Activated CD4-positive, alpha-beta T cell treated with anti-CD3 and anti-CD28 coated beads, Interleukin-2, amount 50 U/mL, for 16 hours (primary cell): Measurements from ENCODE around the gene STXBP5.
A peak's percentile ranks its signal among the peaks of the same experiment; 100 is the strongest.

Source experiments
- DNase-seq: peaks from one replicate; pipeline ENCODE4 v3.0.0-alpha.2; 2020

The STXBP5 gene

DNA sequence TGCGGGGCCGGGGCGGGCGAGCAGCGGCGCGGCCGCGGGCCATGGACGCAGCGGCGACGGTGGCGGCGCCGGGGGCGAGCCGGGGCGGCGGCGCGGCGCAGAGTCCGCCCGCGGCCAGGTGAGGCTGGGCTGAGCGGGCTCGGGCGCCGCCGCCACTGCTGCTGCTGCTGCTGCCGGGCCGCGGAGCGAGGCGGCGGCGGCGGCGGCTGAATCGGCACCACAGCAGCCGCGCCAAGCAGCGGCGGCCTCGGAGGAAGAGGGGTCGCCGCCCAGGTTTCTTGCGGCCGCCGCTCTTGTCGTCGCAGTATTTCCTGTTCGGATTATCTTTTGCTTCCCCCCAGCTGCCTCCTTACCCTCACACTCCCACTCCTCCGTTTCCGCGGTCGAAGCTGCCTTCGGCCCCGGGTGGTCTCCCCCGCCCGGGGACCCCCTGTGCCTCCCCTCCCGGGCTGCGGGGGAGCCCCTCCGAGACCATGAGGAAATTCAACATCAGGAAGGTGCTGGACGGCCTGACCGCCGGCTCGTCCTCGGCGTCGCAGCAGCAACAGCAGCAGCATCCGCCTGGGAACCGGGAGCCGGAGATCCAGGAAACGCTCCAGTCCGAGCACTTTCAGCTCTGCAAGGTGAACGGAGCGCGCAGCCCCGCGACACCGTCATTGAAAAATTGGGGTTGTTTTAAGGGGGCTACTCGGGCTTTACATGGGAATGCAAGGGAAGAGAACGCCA is at the start of gene STXBP5:
Gene STXBP5 (plus strand): TSS at position 358 of the 726 bp plus-strand sequence. CDS start 116 bp downstream, at position 474.
- DNase-seq: peak; percentile 34

DNA sequence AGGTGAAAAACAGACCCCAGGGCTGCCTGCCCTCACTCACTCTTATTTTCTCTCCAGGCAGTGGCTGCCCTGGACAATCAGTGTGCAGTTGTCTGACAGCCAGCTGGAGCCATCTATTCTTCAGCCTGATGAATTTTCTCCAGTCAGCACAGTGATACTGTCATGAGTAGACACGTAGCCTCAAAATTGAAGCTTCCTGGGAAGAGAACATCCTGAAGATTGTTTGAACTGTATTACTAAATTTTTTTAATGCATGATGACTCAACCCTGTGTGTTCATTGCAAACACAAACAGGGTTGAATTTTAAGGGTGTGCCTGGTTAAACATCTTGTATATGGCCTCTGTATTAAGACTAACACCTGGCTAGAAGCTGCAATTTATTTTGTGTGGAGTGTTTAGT is 49.8 kb upstream of the STXBP5 start:
- no peak for DNase-seq

DNA sequence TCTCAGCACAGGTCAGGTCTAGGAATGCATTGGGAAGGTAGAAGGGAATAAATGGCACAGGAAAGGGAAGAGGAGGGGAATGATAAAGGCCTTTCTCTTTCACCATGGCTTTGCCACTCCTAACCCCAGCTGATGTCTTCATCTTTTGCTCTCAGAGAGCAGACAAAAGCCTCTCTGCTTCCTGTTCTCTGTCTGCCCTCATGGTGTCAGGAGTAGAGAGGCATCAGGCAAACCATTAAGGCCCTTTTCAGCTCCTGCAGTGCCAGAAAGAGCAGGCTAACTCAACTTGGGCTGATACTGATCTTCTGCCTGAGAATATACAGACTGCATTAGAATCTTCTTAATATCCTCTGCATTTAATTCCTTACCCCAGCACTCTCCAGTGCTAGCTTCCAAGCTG is 48.0 kb upstream of the STXBP5 start:
- DNase-seq: no peak

DNA sequence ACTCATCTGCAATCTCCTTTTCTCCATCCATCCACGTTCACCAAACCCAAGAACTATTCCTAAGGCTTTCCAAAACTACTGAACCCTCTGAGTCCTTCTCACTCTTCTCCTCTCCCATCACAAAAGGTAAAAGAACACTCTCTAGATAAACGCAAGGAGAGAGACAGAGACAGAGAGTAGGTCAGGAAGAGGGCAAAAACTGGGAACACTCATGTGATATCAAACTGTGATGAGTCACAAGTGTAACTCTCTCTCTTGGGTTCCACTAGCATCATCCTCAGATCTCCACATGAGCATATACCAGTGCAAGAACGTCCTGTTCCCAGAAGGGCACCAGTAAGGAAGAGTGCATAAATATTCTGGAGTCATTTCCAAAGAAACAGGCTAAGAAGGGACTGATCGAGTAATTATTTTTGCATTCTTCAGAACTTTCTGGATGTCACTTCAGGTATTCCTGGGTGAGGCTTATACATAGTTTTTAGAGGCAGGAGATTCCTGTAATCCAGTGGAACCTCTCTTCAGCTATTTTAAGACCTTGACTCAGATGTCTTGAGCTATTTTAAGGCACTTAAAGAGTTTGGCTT is 47.3 kb upstream of the STXBP5 start:
- DNase-seq: no peak

DNA sequence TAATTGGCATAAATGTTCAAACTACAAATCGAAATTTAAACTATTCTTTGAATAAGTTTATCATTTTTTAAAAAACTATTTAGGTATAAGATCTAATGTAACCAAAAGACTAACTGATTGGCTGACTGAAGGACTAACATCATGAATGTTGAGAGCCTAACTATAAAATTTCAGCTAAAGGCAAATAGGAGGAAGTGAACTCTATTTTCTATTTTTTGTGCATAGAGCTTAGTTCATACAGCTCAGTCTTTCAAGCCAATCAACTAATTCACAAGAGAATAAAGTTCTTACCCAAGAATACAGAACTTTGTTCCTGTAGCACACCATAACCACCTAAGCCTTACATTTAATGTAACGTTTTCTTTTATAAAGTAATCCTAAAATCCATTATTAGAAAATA is 46.3 kb upstream of the STXBP5 start:
- no peak for DNase-seq

DNA sequence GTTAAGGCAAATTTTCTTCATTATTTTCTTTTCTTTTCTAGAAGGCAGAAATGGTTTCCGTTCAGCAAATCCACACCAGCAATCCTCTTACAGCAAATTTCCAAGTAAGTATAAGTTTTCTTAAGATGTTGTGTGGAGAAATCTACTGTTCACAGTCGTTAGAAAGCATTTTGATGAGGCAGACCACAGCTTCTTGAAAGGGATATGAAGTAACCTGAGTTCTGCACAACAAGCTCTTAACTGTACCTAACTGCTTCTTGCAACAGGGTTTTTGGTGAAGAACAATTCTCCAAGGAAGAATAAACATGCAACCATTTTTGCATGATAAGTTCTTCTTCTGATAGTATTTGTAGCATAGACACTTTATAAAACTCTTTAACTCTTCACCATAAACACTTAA is 45.3 kb upstream of the STXBP5 start:
- DNase-seq: no peak

DNA sequence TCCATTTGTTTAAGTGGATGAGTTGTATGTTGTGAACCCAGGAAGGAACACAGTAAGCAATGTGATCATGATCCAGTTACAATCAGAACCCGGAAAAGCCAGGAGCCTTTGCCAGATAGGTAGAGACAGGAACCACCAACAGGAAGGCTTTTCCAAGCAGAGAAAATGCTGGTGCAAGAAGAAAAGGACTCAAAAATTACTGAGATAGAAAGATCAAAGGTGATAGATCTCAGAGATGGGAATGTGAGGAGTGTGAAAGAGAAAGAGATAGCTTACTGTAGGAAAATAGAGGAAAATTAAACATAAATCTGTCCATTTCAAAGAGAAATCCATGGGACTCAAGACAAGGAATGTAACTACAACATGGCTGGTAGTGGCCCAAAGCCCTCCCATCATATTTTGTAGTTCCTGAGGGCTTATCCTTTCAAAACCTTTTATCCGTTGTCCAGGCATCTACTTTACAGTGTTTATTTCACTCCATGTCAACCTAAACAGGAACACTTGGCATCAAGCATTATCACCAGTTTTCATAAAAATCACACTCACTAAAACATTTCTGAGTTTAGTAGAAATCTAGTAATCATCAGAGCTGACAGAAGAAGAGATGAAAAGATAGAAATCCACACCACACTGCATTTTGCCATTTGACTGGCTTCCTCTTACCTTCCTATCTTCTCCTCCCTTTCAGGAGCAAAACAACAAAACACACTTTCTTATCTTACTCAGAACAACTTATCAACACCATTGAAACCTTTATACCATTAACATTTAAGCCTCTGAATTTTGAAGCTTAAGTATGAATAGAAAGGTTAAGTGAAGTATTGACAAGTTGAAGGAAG is 44.5 kb upstream of the STXBP5 start:
- DNase-seq: no peak

DNA sequence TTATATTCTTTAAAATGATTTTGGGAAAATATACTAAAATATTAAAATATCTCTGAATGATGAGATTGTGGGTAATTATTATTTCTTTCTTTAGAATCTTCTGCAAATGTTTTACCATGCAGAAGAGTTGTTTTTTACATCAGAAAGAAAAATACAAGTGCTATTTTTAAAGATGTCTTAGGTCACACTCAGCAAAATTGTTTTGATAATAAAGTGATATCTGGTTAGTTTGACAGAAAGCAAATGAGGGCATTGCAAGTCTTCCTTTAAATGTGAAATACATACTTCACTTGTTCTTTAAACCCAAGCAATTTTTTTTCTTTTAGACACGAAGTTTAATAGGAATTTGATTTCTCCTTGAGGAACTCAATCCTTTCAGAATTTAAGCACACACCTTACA is 43.6 kb upstream of the STXBP5 start:
- no peak for DNase-seq

DNA sequence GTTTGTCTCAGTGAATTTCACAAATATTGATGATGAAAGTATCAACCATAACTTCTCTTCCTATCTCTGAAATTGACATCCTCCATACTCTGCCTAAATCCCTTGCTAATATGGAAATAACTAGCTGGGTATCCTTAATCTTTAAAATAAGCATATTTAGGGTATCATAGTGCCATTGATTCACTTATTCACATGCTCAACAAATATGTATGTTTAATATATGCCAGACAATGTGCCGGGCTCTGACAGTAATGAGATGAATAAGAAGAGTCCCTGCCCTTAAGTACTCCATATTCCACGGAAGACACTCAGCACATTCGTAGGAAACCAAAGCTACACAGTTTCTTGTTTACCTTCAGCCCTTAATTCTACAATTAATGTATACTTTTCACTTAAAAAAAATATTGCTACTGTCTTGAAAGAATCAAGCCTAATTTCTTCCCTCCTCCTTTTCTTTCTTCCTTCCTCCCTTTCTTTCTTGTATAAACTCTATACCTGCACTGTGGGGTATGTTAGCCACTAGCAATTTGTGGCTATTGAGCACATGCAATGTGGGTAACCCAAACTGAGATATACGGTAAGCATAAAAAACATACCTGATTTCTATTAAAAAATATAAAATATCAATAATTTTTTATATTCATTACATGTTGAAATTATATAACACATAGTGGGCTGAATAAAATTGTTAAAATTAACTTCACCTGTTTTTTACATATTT is 42.8 kb upstream of the STXBP5 start:
- DNase-seq: no peak

DNA sequence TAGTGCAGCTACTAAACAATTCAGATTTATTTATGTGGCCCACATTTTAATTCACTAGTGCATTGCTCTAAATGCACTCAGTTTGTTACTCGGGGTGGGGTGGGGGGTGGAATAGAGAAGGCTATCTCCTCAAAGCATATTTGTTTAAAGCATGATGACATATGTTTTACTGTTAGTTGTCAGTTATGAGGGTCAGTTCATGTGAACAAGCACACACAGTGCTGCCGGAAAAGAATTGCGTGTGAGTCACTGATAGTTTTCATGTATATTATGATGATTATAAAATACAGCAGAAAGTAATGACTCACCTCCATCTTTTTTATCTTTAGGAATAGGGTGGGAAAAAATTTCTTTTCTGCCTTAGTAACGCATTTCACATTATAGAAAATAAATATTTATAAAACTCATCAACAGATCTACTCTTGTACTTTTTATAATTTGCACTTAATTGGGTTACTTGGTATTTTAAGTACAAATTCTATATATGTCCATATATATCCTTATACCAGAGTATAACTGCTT is 42.2 kb upstream of the STXBP5 start:
- no peak for DNase-seq

DNA sequence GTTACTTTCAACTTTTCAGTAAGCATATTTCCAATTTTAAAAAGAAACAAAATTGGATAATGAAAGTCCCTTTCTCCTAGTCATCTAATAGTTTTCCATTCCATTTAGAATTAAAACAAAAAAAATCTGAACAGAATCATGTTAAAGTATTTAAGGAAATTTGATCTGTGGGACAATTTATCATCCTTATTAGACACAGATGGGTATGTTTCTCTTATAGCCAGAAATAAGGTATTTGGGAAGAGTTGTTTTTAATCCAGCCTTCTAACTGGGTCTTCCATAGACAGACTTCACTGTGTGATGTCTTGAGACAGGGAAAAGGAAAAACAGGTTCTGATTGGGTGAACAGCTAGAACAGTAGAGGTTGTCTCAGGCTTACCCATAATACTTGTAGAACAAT is 39.5 kb upstream of the STXBP5 start:
- DNase-seq: no peak

DNA sequence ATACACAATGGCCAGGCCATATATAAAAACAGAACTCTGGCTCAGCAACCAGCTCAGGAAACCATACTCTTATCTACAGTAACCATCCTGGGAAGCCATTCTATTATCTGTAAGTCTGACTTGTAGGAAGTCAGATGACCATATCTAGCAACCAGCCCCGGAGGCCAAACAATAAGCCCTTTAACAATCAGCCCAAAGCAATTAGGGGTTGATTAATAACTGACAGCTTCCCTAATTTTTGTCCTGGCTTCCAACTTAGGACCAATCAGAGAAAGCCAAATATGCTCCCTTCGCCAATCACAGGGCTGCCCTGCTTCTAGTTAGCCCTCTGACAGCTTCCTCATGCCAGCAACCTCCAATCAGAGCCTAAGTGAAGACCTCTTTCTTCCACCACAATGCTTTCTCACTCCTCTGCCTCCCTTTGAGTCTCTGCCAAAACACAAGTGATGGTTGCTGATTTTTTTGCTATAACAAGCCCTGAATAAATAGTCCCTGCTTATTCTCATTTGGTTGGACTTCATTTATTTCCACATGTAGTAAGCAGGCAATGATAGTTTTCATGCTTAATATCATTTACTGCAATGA is 37.8 kb upstream of the STXBP5 start:
- DNase-seq: no peak

DNA sequence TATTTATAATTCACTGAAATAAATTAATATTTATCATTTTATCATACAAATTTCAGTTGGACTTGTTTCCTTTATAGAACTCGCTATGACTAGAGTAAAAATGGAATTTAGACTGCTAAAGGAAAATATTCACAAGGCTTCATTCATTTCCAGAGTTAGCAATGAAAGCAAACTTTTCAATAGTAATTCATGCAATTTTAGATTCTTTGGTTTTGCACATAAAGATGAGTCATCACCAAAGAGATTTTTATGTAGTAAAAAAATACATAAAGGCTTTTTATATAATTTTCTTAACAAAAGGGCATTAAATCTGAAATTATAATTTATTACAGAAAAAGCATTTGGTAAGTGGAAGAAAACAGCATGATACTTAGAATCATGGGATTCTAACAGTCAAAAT is 37.2 kb upstream of the STXBP5 start:
- no peak for DNase-seq

DNA sequence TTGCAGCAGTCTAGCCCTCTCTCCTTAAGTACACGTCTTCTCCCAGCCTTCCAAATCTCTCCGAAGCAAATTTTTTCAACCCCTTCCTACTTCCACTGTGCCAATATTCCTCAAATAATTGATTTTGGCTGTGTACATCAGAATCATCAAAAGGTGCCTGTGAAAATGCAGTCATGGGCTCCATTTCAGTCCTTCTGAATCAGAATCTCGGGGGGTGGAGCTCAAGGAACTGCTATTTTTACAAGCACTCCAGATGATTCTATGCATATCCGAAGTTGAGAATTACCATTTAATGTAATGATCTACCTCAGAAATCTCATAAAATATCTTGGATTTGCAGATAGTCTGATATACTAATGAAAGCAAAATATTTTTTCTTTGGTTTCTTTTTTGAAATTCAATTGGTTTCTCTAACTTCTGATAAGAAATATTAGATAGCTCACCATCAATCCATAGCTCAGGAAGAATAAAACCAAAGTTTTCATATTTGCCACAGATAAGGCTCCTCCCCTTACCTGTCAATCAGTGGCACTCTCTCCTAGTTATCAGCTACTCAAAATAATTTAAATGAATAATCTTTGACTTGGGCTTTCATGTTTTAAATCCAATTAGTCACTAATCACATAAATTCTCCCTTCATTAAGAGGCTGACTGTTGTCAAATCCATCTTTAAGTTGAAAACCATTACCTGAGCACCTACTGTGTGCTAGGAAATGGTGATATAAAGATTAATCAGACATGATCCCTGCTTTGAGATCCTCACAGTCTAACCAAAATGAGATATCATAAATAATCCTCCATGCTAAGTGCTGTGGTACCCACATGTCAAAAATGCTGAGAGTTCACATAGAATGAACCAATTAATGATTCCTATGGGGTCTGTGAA is 36.4 kb upstream of the STXBP5 start:
- no peak for DNase-seq

DNA sequence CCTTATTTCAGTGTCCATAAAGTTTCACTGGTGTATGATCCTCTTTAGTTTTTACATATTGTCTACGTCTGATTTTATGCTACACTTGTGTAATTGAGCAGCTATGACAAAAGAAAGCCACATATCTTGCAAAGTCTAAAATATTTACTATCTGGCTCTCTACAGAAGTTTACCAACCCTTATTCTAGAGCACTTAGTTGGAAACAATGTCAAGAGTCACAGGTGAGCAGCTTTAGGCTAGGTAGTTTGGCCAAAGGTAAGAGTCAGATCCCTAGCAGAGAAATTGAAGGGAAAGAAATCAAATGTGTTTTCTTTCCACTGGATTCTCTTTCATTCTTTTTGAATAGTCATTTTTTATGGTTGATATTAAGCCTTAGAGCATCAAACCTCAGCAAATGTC is 34.7 kb upstream of the STXBP5 start:
- no peak for DNase-seq

DNA sequence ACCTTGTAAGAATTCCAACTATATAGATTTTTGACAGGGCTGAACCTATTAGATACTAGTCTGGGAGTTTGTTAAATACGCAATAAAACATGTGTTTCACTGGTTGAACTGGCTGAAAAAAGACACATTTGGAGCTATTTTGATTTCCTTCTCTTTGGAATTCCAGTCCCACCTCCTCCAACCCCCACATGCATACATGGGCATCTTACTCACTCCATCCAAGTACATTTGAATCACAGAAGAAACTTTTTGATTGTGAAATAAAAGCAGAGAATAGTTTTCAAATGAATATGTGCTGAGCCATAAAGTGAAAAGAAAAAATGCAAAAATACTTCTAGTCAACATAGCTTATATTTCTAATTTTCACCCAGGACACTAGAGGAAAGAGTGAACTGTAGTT is 33.9 kb upstream of the STXBP5 start:
- DNase-seq: no peak

DNA sequence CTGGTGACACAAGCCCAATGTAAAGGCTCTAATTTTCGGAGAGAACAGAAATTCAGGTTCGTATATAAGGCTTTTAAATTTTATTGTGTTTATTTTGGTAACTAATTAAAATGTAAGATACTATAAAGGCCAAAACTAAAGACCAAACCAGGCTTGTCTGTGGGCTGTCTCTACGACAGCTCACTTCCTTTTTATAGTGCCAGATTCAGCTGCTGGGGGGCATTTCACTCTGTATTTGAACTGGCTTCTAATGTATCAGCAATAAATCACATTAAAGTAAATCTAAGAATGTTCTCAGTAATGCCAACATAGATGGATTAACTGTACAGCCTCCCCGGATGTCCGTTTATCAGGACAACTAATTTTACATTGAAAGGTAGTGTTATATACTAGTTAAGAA is 31.1 kb upstream of the STXBP5 start:
- no peak for DNase-seq

DNA sequence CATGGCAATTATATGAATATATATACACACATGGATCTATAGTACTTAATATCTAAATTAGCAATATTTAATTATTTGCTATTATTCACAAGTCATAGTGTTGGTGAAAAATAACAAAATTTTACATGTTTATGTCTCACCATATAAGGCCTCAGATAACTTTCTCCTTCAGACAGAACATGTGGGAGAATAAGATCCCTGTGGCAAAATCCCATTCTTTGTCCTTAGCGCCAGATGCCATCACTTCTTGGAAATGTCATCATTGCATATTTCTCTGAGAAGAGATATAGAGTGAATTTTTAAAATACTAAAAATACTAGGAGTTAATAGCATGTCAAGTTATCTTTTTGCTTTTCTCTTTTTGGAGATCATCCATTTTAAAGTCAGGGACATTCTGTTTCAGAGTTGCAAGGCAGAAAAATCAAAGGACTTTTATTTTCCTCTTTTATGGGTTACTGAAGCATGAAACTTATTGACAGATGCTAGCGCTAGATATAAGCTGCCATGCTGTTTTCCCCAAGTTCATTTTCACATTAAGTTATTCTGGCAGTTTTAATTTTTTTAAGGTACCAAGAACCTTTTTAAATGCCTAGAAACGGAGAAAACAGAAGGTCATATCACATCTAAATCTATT is 30.4 kb upstream of the STXBP5 start:
- no peak for DNase-seq

DNA sequence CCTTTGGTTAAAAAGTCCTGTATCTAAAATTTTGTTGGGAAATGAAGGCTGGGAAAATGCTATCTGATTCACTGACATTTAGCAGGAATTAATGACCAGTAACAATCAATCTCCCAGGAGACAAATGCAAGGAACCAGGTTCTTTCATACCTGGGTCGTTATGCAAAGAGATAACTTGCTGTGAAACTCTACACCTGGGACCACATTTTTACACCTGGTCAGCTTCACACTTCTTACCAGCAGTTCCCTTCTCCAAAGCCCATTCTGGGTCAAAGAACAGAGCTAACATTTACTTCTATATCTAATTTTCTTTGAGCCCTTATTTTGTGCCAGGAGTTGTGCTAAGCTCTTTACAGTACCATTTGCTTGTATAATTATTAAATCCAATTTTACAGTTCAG is 27.4 kb upstream of the STXBP5 start:
- no peak for DNase-seq

DNA sequence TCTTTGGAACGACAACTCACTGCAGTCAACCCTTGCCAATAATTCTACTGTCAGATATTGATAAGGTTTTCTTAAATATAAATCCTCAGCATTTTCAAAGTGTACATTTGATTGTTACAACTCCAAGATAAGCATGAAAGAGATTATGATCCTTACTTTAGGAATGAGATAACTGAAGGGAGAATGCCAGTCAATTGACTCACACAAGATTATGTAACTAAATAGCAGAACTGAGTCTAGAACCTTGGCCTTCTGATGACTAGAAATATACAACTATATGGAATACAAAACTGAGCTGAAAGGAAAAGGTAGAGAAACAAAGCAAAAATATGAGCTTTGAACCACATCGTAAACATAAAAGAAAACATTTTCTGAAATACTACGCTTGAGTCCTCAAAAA is 26.9 kb upstream of the STXBP5 start:
- no peak for DNase-seq

DNA sequence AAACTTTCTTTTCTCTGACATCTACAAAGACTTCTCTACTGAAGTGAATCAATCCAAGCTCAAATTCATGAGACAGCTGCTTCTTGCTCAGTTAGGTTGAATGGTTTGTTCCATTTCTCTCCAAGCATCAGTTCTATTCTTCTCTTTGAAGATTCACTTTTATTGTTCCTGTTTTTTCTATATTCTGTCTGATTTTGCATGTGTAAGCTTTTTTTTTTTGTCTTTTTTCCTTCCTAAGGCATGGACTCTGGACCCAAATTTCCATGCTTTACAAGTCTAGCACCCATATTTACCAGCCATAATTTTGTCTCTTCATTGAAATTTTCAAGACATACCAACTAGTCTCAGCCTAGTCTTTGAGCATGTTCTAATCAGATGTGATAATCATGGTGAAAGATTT is 25.9 kb upstream of the STXBP5 start:
- DNase-seq: no peak
